GM21723 (cell line): ENCODE results near the gene AAMP.
"Not testable (repeated sequence)": the region's sequence is repeated elsewhere in the genome, so short reads cannot be mapped to it uniquely, and the experiment has no call there.

ENCODE experiments used
- ATAC-seq: cut with Tn5 transposase; IDR thresholded peaks from one replicate; pipeline ENCODE4 v1.9.1; 2021; ENCODE audit warnings: mild to moderate bottlenecking, moderate library complexity; ENCODE audit not compliant: unreplicated experiment

Gene AAMP

DNA sequence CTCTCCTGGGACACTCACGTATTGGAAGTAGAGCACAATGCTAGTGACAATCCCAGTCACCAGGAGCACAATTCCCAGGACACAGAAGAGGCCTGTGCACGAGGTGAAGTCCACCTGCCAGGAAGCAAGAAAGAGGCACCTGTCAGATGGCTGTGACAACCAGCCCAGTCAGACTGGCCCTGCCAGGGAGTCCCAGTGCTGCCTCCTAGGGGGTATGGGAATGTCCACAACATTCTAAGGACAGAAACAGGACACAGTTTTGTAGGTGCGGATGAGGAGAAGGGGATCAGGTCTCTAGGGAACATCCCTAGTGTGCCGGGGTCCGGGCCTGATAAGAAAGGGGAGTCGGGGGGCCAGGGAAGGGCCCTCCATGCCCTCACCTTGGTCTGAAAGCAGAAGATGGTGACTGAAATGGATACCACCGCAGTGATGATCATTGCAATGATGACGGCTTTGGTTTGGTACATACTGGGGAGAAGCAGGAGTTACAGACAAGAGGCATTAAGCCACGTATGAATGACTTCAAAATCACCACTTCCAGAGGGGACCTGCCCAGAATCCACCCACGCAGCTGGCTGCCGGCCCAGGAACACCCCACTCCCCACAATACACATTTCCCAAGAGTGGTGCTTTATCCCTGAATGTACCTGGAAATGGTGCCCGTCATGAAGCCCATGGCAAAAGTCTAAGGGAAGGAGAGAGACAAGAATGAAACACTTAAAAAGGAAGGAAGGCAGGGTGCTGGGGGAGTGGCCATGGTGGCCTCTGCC, 7.2 kb upstream of the AAMP start:
- ATAC-seq: no peak

DNA sequence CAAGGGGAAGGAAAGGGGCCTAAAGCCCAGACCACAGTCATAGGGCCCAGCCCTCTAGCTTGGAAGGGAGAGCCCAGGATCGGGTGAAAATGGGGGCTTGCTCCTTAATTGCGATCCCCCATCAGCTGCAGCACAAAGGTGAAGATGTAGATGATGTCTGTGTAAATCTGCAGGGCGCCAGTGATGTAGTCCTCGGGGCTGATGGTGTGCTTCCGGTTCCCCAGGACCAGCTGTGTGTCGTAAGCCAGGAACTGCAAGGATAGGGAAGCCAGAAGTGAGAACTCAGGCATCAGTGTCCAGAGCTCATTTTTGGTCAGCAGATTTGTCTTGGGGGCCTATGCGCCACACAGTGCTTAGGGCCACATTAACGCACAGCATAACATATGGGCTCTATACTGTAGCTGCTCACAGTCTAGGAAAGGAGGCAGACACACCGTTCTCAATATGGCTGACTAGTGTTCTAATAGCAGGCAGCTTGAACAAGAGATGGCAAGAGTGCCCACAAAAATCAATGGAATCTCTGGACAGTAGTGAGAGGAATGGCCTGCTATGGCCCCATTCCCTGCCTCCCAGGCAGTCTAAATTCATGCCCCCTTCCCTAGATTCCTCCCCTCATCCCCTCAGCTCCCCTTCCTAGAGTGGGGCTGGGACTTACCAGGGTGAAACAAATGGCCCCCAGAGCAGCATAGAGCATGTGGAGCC, 5.6 kb upstream of the AAMP start:
- ATAC-seq: no peak

DNA sequence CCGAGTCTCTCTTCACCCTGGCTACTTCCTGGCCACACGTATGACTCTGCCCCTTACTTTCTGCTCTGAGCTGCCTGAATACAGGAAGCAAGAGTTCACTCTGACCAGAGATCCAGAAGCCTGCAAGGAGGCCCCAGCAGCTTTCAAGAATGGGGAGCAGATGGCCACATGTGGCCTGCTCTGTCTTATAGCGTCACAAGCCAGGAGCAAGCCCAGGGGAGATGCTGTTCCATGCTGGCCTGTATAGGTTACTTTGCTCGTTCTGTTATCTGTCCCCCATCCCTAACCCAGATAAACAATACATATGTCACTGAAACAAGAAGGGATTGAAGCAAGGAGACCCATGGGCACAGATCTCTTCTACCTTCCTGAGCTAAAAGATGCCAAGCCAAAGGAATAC, 4.6 kb upstream of the AAMP start:
- ATAC-seq: no peak

DNA sequence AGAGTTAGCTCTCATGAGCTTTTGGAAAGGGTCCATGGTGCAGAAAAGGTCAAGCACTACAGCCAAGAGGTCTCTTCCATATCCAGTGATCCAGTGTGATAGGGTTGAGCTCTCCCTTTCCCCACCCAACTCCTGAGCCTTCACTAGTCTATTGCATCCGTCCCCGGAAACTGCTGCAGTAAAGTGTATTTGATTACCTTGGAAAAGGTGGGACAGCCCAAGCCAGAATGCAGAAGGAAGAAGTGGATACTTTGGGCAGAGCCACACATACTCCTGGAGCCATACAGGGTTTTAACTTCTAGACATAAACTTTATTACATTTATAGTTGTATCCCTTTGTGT, 3.9 kb upstream of the AAMP start:
- no peak for ATAC-seq

DNA sequence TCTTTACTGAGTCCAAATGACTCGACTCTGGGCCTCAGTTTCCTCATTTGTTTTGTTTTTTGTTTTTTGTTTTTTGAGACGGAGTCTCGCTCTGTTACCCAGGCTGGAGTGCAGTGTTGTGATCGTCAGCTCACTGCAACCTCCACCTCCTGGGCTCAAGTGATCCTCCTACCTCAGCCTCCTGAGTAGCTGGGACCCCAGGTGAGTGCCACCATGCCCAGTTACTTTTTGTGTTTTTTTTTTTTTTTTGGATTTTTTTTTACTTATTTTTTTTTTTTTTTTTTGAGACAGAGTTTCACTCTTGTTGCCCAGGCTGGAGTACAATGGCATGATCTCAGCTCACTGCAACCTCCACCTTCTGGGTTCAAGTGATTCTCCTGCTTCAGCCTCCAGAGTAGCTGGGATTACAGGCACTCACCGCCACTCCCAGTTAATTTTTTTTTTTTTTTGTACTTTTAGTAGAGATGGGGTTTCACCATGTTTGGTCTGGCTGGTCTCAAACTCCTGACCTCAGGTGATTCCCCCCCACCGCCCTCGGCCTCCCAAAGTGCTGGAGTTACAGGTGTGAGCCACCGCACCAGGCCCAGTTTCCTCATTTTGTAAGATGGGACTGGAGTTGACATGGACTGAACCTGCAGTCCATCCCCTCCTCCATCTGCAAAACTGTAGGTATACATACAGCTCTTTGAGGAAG, 3.4 kb upstream of the AAMP start:
- ATAC-seq: not testable (repeated sequence)

DNA sequence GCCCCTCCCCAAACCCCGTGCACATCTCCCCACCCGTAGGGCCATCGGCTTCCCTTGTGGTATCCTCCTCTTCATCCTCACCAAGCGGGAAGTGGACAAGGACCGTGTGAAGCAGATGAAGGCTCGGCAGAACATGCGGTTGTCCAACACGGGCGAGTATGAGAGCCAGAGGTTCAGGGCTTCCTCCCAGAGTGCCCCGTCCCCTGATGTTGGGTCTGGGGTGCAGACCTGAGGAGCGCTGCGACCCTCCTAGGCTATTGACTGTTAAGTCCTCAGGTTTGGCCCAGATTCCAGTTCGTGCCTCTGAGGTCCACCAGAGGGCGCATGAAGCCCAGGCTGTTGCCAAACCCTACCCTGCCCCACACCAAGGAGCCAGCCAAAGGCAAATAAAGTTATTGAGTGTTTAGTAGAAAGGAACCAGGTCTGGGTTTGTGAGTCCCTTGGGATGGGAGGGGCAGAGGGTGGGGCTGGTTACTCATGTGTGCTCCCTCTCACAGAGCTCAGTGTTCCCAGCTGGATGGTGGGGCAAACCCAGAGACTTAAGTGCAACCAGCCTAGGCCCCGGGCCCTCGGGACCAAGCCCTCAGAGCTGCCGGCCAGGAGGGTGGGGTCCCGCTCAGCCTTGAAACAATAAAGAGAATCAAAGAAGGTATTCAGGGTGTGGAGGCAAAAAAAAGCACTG, 2.7 kb upstream of the AAMP start:
- ATAC-seq: peak; percentile 25

DNA sequence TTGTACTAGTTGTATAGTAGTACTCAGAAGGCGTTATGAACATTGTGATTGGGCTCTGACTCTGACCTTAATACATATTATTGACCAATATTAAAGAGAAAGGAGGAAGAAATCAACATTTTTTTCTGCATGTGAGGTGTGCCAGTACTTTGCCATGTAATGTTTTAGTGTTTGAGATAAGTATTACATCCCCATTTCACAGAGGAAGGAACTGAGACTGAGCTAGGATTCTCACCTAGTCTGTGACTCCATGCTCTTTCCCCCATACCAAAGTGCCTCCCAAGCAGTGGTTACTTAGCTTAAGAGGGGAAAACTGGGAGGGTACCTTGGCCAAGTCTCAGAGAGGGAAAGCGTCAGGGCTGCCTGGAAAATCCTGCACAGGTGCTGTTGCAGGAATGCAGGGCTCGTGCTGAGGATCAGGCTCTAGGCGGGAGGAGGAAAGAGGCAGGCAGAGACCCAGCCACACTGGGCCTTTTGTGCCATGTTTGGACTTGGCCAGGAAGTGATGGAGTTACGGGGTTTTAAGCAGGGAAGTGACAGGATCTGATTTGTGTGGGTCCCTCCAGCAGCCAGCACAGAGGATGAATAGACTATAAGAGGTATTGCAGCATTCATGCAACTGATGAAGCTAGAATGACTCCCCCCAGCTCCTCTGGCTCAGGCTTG, 2.1 kb upstream of the AAMP start:
- no peak for ATAC-seq

DNA sequence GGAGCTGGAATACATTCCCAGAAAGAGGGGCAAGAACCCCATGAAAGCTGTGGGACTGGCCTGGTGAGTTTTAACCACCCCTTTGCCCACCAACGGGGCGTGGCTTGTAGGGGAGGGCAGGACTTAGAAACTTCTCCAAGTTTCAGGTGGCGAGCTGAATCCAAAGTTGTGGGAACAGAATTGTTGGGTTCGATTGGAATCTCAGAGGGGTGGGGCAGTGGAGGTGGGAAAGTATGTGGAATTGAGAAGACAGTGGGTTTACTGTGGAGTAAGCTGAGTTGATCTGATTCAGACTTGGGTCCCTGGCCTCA, 1.5 kb upstream of the AAMP start:
- no peak for ATAC-seq

DNA sequence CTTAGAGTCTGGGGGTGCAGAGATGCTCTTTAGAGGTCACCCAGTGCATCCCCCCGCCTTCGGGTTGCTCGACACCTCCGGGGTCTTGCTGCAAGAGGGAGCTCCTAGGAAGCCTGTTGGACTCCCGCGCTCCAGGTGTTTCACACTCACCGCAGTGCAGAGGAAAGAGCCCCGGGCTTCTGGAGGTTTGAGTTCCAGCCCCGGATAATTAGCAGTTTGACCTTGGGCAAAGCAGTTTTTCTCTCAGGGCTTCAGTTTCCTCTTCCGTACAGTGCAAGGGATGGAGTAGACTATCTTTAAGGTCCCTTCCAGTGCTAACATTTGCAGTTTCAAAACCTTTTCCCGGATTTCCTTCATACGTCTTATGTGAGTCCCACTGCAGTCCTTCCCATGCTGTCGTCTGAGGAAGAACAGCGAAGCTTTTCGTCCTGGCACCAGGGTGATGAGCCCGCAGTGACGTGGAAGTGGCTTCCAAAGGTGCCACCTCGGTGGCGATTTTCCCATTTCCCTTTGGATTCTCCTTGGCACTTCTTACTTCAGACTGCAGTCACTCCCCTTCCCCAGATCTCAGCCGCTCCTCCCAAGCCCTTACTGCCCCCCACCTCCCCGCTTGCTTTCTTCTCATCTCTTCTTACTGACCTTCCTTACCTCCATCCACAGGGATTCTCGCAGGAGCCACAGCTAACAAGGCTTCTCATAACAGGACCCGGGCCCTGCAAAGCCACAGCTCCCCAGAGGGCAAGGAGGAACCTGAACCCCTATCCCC, 967 bp upstream of the AAMP start:
- ATAC-seq: no peak

DNA sequence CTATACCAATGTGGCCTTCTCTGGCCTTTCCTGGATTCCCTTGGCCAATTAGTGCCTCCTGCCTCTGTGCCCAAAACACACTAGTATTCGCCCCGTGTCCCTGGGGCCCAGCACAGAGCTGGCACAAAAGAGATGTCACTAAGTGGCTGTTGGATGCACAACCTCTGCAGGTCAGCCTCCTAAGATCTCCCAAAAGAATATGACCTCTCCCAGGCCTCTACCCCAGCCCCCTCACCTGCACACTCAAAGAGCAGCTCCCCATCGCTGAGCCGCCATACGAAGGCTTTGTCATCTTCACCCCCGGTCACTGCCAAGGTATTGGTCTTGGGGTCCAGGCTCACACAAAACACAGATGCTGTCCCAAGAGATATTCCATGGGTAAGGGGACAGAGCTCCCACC, 2.7 kb downstream of the AAMP start:
- no peak for ATAC-seq

DNA sequence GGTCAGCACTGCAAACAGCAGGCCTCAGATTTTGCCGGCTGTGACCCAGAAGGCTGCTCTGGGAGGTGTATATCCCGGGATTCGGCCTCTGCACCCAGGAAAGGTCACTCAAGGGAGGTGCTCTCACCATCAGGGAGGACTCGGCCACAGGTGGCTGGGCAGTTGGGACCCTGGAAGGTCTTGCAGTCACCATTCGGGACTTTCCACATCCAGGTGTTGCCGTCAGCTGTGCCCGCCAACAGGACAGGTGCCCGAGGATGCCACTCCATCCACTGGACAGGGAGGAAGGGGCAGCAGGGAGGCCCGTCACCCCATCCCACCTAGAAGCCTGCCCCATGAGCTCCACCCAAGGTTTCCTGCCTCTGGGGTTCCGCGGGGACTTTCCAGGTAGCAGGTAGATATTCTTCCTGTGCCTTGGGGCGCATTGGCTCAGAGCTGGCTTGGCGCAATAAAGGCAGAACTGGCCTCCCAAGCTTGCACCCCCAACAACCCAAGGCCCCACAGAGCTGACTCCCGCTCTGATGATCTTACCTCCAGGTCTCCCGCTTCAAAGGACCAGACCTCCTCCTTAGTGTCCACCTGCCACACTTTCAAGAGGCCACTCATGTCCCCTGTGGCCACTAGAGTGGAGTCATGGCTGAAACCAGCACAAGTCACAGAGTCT, 3.5 kb downstream of the AAMP start:
- ATAC-seq: no peak

DNA sequence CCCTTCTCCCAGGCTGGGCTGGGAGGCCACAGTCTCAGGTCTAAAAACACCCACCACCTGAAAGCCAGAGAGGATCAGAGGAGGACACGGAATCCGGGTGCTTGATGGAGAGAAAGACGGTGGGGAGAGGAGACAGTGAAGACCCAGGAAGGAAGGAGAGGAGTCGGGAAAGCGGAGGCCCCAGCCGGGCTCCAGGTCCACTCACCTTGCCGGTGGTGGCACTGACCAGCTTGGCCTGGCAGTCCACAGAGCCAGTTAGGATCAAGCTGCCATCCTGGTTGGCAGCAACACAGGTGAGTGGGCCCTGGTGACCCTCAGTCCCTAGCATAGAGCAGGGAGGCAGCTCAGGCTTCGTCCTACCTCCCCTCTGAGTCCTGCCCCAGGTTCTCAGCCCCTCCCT, 4.3 kb downstream of the AAMP start:
- no peak for ATAC-seq

DNA sequence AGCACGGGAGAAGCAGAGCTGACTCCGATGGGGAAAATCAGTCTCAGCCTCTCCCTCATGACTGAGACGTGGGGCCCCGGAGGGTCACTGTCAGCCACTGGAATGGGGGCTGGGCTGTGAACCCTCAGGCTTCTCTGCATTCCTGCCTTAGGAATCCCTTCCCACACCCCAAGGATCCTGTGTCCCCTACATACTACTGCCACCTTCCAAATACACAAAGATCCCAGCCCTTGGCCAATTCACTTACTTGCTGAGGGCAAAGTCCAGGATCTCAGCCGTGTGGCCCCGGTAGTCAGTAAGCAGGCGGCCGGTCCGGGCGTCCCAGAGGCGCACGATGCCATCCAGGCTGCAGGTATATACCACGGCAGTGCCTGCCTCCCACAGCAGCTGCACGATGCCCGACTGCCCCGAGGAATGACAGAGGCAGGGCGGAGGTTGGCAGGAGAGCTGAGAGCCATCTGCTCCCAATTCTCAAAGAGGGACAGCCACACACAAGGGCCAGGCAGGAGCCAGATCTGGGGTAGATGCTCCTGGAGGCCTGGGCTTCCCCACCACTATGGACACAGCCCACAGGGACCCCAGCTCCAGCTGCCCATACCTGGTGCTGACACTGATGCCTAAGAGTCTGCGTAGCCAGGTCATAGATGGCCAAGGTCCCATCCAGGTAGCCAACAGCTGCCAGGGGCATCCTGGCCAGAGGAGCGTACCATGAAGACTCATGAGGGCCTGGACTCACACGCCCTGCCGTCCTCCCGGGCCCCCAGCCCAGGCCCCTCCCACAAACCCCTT, 5.0 kb downstream of the AAMP start:
- no peak for ATAC-seq

DNA sequence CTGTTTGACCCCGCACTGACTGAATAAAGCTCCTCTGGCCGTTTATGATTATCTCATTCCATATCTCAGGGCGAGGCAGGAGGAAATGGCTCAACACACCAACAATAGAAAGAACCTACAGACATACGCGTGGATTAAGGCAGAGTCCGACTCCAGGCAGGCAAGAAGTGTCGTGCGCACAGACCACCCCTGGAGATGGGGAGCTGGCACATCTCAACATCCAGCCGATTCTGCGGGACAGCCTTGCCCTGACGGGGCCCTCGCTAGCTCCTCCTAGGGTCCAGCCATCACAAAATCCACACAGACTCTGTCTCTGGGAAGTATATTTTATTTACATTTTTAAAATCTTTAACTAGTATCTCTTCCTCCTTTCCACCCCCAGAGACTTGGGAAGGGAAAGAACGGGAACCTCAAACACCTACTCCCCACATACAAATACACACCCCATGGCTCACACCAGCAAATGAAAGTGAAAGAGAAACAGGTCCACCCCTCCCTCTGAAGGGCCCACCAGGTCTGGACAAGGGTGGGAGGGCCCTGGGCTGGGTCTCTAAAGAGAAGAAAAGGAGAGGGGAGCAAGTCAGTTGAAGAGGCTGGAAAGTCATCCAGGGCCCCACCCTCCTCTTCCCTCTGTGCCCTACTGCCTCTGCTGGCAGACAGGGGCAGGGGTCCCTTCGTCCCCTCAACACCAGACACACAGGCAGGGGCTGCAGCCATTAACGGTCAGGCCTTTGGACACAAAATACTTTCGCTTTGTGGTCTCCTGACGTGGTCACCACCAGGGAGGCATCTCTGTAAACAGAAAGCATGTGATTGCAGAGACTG, 5.9 kb downstream of the AAMP start:
- no peak for ATAC-seq

DNA sequence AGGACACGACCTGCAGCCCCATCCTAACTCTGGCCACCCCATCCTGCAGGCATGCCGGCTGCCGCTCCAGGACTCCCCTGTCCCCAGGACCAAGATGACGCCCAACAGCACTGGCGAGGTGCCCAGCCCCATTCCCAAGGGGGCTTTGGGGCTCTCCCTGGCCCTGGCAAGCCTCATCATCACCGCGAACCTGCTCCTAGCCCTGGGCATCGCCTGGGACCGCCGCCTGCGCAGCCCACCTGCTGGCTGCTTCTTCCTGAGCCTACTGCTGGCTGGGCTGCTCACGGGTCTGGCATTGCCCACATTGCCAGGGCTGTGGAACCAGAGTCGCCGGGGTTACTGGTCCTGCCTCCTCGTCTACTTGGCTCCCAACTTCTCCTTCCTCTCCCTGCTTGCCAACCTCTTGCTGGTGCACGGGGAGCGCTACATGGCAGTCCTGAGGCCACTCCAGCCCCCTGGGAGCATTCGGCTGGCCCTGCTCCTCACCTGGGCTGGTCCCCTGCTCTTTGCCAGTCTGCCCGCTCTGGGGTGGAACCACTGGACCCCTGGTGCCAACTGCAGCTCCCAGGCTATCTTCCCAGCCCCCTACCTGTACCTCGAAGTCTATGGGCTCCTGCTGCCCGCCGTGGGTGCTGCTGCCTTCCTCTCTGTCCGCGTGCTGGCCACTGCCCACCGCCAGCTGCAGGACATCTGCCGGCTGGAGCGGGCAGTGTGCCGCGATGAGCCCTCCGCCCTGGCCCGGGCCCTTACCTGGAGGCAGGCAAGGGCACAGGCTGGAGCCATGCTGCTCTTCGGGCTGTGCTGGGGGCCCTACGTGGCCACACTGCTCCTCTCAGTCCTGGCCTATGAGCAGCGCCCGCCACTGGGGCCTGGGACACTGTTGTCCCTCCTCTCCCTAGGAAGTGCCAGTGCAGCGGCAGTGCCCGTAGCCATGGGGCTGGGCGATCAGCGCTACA, 7.0 kb downstream of the AAMP start:
- ATAC-seq: no peak

DNA sequence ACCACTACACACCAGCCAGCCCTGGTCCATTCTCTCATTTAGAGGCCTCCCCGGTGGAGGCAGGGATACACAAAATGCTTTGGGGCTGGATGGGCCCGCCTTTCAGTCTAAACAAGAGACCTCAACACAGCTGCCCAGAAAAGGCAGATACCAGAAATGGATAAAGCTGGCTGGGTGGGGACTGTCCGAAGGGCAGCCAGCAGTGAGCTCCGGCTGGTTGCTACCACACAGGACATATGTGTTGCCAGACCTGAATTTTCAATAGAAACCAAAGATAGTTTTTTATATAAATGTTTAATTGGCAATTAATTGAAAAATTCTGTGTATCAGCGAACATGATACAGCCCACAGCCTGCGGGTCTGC, 7.7 kb downstream of the AAMP start:
- no peak for ATAC-seq
